Activated T-cell treated with anti-CD3 and anti-CD28 coated beads for 24 hours (primary cell): Measurements from ENCODE around the gene FIGN.

Source experiments
- DNase-seq: peaks from one replicate; pipeline ENCODE4 v3.0.0-alpha.2; 2020; ENCODE audit warnings: low read depth

FIGN gene

DNA sequence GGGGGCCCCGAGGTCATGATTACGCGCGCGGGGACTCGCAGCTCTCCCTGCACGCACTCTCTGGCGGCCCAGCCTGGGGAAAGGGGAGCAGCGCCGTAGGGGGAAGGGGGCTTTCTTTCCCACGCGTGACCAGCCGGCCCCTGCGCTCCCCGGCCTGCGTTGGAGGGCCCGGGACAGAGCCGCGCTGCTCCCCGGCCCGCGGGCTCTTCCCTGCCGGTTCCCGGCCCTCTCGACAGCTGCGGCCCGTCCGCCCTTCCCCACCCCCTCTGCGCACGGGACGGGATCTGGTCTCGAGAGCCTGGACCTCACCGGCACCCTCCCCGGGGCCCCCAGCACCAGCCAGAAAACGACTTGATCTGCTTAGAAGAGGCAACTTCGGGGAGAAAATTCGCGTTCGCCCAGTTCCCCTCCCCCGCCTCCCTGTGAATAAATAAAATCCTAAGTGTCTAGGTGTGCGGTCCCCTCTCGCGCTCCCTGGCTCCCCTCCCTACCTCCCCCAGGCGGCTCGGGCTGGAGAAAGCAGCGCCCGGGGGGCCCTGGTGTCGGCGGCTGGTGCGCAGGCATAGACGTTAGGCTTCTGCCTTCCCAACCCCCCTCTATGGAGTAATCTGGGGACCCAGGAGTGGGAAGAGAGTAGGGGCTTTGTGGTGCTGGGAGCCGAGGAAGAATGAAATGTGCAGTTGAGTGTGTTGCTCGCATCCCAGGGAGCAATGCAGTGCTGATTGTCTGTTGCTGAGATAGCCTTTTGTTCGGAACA lies 803 bp upstream of the FIGN start:
- DNase-seq: no peak

DNA sequence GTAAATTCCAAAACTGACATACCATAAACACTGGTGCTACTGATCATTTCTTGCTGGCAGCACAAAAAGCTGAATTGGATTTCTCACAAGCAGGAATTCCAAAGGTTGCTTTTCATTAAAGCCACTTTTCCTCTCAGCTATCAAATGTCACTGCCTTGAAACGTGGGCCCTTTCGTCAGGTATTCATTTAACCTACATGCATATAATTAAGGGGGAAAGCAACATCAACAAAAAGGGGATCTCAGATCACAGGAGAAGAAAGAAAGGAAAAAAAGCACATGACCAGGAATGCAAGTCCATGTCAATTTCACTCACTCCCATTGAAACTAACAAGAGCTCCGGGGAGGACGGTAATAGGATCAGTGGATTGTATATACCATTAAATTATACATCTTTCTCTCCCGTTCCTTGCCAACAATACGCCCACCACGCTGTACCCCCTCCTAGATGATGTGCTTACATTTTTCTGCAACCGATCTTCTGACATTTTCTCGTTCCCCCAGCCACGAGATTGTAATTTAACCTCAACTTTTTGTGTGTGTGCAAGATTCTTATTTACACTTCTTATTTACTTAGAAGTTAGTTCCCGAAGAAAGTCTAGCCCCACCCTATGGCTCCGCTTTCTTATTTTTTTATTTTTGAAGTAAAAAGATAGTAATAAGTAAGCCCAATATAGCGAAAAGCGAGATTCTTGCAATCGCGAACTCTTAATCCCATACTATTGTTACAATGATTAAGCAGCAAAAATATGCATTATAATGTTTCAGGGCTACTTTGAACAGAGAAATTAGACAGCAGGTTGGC lies 725 bp downstream of the FIGN start:
- no peak for DNase-seq

DNA sequence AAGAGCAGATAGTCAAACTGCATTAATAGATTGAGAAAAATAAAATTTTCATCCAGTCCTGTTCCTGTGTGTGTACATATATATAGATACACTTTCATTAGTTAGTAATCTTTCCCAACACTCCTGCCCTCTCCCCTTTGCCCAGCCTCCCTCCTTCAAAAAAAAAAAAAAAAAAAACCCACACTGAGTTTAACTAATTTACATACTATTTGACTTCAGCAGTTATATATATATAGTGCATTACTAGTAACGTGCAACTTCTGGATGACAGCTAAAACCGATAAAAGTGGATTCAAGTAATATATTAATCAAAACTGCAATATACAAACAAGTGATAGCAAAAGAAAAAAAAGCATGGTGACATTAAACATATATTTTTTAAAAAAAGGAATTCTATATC lies 1.4 kb downstream of the FIGN start:
- no peak for DNase-seq

DNA sequence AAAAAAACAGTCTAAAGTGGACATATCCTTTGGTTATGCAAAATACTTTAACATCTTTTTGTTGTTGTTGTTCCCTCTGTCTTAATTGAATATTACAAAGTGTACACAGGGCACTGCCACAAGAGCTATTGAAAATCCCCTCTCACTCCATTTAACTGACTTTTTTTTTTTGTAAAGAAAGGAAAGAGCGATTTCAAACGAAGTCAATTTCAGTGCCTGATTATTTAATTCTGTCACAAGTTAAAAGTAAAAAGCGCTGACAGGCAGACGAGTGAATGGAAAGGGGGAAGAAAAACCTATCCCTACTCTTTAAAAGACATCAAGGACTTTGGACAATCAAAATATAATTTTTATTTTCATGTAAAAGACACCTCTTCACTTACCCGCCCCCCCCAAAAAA lies 1.9 kb downstream of the FIGN start:
- DNase-seq: no peak

DNA sequence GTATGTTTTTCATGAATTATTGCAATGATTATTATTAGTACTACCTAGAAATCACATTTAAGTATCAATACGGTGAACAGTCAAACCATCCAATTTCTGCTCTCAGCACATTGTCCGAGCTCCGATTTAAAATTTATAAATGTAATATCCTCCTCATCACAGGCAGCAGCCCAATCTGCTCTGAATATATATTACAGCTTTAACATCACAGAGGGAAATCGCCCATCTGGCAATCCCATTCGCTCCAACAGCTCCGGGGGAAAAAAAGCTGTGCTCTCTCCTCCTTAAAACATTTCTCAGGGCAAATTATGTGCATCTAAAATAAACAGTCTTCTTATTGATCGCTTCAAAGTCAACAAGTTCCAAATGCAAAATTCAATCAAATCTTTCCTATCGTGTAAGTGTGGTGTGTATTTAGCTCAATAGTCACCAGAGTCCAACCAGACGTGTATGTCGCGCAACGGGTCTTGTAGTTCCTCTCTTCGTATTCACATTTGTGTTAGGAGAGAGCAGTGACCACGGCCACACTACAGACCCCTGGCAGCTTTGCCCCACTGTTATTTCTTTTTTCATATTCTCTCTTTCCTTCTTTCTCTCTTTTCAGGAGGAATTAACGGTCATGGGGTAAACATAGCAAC lies 2.4 kb downstream of the FIGN start:
- no peak for DNase-seq

DNA sequence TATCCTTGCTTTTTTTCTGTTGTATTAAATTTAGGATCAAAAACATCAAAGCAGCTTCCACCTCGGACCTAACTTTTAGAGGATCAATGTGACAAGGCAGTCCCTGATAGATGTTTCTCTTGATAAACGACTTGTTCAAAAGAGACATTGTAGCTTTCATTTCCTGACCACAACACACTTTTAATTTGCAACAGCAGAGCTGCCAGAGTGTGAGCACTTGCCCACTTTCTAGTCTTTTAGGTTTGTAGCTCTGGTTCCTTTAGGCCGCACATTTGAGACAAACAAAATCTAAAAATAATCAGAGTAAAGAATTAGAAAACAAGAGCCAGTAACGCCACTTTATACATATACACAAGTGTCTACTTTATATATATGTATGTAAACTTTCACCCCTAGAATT lies 3.1 kb downstream of the FIGN start:
- no peak for DNase-seq

DNA sequence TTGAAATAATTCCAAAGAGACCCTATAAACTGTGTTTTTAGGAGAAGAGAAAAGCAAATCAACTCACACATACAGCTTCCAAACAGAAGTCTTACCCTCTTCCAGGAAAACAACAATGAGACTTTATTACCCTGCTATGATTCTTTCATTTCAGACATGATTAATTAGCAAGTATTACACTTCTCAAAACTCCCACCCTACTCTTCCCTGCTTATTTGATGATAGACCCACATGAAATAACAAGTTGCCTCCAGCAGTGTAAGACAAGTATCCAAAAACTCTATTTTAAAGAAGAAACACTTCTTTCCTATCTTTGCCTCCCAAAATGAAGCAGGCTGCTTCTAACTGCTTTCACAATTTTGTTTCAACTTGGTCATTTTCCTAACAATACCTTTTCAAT lies 4.1 kb downstream of the FIGN start:
- no peak for DNase-seq

DNA sequence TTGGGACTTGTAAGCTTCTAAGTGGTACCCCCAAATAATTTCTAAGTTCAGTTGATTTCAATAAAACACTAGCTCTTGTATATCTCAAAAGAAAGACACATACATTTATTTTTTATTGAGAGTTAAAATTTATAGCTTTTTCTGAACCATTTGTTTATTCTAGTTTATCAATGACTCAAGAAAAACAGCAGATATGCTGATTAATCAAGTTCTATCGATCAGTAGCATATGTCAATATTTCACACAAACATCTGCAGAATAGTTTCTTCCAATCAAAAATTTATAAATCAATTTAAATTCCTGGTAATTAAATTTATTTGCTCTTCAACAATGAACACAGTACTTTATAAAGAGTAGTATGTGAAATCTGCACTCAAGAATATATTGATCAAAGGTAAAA lies 5.3 kb downstream of the FIGN start:
- no peak for DNase-seq

DNA sequence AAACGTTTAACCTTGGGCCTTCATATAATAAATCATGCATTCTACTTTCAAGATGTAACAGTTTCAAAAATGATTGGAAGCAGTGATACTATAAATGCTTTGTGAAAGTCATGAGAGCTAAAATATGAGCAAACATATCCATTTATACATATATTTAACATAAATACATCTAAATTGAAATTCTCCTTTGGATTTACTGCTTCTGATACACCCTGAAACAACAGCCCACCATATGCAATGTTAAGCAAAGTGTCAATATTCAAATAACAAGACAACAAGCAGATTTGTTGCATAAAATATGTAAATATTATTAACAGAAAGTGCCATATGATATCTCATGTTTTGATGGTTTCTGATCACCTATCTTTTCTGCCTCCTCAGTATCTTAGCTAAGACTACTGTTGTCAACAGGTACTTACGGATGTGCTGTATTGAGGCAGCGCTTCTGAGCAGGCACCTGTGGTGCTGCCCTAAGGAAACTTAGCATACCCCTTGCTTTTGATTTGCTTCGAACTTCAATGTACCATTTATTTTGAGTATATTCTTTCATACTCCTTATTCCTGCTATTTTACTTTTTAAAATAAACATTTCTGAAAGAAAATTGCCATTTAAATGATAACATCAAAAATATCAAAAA lies 6.1 kb downstream of the FIGN start:
- no peak for DNase-seq

DNA sequence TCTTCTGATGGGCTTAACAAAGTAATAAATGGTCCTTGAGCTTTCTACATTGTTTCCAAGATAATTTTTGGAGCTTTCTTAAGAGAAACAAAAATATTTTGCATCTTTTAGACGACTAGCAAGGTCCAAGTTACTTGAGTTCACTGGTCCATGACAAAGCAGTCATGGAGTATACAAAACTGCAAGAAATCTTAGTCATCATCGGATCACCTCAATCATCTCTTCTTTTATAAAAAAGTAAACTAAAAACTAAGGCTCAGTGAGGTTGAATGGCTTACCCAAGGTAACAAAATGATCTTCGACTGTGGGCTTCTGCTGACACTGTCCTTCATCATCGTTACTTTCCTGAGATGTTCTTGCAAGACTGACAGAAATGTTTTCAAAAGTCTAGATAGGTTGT lies 11.9 kb downstream of the FIGN start:
- DNase-seq: no peak

DNA sequence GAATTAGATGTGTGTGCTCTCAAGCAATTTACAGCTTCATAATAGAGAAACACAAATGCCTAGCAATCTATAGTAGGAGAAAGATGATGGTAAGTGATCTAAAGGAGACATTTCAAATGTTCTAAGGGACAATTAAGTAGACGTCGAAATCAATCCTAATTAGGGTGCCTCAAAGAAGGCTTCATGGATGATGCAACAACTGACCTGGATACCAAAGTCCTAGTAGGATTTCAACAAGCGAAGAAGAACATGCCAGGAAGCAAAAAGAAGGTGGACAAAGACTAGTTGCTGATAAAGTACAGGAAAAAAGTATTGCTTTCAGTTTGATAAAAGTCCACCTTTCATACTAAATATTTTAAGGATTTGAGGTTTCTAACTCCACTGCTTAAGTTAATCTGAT lies 12.5 kb downstream of the FIGN start:
- DNase-seq: no peak

DNA sequence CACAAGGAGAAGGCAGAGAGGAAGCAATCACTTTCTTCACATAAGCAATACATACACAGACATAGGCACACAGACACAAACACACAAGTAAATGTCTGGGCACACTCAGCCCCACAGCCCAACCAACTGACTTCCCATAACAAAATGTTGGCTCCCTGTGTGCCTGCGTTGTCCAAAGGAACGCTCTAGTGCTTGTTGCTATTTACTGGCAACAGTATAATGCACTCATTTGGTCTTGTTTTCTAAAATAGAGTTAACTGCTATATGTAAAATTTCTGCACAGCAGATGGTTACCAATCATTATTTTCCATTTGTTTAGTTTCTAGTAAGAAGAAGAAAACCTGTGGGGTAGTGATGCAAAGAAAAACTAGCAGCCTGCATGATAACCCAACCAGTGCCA lies 16.5 kb downstream of the FIGN start:
- no peak for DNase-seq

DNA sequence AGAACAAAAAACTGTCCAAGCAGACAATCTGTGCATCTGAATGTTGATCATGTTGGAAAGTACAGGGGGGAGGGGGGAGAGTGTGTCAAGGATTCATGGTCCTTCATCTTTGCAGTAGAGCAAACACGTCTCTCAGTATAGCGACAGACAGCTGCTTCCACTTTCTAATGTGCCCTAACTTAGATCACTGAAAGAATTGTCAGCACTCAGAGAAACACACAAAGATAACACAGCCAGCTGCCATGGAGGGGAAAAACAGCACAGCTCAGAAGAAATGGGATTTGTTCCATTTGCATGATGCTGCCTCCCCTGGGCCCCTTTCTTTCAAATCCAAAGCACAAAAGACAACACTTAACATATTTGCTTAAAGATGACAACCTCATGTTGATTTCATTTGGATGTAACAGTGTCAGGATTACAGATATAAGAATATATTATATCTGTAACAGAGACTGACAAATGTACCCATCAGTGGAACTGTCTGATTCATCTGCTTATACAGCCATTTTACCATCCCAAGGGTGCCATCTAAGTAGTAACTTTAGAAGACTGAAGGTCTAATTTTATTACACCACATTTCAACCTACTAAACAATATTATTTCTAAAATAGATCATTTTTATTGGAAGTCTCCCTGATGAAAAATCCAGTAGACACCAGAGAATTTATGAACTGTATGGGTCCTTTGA lies 17.7 kb downstream of the FIGN start:
- no peak for DNase-seq

DNA sequence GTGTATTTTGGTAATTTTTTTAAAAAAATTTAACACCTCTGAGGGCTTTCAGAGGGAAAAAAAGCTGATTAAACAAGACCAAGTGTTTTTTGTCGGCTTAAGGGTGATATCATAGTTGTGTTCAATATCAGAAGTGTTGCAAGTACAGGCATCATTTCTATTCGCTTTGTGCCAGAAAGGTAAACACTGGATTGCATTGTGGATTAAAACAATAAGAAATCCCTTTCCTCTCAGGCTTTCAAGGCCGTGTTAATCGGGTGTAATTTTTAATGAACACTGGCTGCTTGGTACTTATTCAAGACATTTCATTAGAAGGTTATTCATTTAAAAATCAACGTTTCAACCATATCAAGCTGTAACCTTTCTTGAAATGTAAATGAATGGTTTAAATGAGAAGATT lies 18.3 kb downstream of the FIGN start:
- DNase-seq: no peak

DNA sequence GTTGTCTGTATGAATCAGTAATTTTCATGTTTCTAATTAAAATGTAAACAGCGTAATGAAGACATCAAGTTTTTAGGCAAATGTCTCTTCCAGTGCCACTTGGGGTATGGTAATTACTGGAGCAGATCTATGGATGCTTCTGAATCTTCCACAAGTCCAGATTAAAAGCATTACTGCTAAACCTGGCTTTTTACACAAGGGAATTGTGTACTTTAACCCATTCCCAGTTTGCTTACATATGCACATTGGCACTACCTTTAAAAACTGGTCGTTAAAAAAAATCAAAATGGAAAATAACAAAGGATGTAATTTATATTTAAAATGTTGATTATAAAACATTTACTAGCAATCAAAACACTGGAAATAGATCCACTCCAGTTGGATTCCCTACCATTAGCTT lies 19.7 kb downstream of the FIGN start:
- DNase-seq: no peak

DNA sequence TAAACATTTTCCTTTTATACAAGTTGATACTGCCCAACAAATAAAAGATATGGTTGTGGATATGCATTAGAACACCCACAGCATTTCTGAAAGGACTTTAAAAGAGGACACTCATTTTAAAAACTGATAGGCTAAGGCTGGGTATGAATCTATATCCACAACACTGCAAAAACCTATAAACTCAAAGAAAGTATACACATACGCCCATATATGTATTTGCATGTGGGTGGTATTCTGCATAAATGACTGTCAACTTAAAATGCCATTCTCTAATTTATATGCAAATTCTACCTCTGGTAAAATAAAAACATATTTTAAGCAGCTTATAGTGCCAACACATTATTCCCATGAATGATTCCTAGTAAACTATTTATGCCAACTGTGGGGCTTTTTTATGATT lies 20.1 kb downstream of the FIGN start:
- DNase-seq: no peak

DNA sequence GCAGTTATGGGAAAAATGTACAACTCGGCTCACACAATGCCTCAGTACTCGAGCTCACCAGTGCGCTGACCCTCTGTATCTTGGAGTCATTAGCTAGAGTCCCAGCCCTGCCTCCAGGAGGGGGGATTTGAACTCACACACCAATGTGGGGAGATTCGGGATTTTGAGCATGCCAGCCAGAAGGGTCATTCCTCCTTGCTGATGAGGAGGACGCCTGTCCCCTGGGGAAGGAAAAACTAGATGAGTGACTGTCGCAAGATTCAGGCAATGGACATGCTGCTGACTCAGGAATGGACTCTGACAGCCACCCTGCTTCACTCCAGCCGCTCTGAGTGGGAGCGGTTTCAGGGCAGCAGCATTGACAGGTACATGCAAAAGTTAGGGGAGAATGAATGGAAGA lies 20.6 kb downstream of the FIGN start:
- no peak for DNase-seq

DNA sequence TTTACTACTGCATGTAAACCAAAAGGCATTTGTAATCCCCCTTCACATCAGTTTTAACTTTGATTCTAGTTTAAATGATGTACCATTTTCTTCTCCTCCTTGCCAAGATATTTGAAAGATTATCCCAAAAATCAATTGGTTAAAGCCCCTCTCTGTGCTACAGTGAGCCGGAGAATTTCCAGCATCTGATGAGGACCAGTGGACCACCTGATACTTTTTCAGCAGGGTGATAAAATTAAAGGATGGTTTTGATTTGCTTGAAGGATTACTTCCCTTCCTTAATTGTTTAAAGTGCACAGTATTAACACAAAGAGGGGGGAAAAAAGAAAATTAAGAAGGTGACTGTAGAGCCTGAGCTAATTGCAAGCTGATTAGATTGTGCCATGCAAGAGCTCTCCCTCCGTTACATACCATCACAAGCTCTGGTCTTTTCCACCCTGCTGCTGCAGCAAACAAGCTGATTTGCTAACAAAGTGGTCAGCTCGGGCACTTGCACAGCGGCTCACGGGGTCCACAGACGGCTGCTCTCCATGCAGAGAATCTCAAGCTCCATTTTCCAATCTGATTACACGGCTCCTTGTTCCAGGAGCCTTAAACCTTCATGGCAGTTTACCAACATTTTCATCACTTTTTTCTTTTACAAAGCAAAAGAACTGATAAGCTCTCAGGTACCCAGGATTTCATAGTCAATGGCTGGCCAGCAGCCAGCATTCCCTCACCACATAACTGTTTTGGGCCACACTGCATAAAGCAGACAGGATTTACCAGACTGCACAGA lies 22.1 kb downstream of the FIGN start:
- DNase-seq: no peak

DNA sequence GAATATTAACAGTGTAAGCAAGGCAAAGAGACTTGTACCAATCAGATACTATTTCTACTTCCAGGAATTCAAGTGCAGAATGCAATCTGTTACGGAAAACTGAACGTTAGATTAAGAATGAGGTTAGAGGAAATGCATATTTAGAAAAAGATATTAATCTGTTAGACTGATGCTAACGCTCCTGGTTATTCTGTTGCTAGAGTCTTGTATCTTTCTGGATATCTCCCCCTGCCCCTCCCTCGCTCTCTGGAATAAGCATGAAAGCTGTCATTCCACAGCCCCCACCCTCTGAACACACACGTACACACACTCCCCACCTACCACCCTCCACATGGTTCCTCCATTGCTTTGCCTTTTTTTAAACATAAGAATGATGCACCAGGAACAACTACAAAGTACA lies 24.1 kb downstream of the FIGN start:
- no peak for DNase-seq

DNA sequence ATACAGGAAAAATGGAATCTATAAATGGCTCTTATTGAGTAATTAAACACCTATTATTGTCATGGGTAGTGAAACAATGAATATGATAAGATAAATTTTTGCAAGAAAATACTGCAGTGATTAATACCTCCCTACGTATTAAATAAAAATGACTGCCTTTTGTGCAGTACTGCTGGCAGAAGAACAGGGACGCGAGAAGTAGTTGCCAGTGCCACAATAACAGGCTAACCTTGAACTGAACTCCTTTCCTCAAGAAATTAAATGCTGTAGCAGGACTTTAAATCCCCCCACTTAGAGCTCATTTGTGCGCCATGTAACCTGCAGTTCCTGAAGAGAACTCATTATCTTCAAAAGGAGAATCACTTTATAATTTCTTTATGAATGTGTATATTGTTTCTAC lies 24.6 kb downstream of the FIGN start:
- no peak for DNase-seq

DNA sequence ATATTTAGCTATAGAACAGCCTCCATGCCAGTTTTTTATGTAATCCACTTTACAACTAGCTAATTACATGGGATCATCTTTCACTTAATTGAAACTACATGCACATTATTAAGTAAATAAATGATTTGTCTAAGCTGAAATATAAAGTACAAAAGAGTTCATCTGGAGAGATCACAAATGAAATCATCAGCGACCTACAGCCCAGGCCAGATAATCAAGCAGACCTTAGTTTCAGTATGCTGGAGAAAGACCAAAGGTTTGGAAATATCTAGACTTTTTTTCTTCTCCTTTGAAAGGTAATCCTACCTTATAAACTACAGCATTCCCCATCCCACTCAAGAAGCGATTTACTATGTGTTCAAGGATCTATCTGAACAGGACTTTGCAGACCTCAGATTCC lies 26.5 kb downstream of the FIGN start:
- no peak for DNase-seq
